Type B pancreatic cell (in vitro differentiated cells): Measurements from ENCODE around the gene TBX15. TPM values are rescaled to one million over a fixed set of nuclear protein-coding genes. Genes with fewer than 3 reads are reported as not detected.

Experiments used
- DNase-seq: peaks from one replicate; pipeline ENCODE4 v3.0.0; 2021; ENCODE audit warnings: mixed read lengths; ENCODE audit not compliant: unreplicated experiment; ENCODE audit errors: extremely low spot score
- H3K27ac Mint-ChIP-seq: 2 replicates; pipeline ENCODE4 v1.8.0; 2021; ENCODE audit warnings: mild to moderate bottlenecking, mixed read lengths
- H3K27me3 Mint-ChIP-seq: 2 replicates; pipeline ENCODE4 v1.8.0; 2021; ENCODE audit warnings: mixed read lengths
- H3K36me3 Mint-ChIP-seq: 2 replicates; pipeline ENCODE4 v1.8.0; 2021; ENCODE audit warnings: mixed read lengths
- H3K4me1 Mint-ChIP-seq: one replicate; pipeline ENCODE4 v1.8.0; 2021; ENCODE audit warnings: mixed read lengths; ENCODE audit not compliant: unreplicated experiment
- H3K4me3 Mint-ChIP-seq: 2 replicates; pipeline ENCODE4 v1.8.0; 2021; ENCODE audit warnings: mild to moderate bottlenecking, mixed read lengths
- H3K9me3 Mint-ChIP-seq: 2 replicates; pipeline ENCODE4 v1.8.0; 2021; ENCODE audit warnings: mixed read lengths
- long read RNA-seq: library from polyadenylated mRNA; unstranded; transcript quantifications from one replicate; pipeline ENCODE4 v2.0.0, GENCODE V29; 2020
- total RNA-seq: library from RNA; stranded (reverse); gene quantifications from 2 replicates; pipeline ENCODE4 v1.2.1, GENCODE V29; 2021; ENCODE audit warnings: low replicate concordance
- TF ChIP-seq, protein P1 (sequence below): fragments of 200-600 bp; sonication (generic); conservative IDR thresholded peaks from 2 replicates; pipeline ENCODE4 v1.5.0; 2021; ENCODE audit warnings: antibody characterized with exemption, mild to moderate bottlenecking

The TBX15 gene
- total RNA-seq, result 0.19 and 8.5 TPM in 2 replicates
- long read RNA-seq, result 0 reads

DNA sequence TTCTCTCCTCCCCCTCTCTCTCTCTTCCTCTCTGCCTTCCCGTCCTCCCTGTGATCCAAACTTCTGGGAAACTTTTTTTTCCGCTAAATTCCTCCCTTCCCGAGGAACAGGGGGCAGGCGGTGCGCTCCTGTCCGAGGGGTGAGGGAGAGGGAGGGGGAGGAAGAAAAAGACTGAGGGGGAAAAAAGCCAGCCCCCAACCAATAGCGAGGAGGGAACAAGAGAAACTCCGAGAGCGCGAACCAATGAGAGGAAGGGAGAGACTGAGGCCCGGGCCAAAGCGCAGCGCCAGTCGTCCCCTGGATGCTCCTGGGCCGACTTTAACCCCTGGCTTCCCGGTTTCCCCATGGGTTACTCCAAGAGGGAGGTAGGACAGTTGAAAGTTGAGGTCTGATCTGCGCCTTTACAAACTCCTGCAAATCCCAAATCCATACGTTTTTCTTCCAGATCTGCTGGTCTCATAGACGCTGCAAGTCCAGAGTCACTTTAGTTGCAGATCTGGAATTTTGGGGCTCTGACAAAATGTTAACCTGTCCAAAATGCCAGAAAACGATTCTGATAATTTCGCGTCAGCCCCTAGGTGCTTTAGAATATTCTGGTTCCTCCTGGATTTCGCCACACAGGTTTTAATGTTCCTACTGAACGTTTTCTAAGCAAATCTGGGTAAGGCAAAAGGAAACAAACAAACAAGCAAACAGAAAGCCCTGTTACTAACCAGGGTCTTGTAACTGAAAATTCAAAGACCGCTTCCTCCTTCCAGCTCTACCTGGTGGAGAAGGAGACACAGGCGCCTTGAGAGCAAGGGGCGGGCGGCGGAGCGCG, at the start of gene TBX15:
Gene TBX15, minus strand, starts transcription at position 158 of the 820 bp plus-strand sequence. CDS start 548 bp downstream, outside the sequence.
- Mint-ChIP-seq H3K27ac (peak within 1 kb of the TSS; percentile 63), H3K36me3 (peaks cover 5% of the 10 kb centered on the region), H3K9me3 (no peaks in the 10 kb centered on the region), H3K27me3 (peaks cover 97% of the 10 kb centered on the region), H3K4me3 (peak within 1 kb of the TSS; percentile 85), H3K4me1 (peaks cover 28% of the 10 kb centered on the region)
- TF ChIP-seq, protein P1, sequence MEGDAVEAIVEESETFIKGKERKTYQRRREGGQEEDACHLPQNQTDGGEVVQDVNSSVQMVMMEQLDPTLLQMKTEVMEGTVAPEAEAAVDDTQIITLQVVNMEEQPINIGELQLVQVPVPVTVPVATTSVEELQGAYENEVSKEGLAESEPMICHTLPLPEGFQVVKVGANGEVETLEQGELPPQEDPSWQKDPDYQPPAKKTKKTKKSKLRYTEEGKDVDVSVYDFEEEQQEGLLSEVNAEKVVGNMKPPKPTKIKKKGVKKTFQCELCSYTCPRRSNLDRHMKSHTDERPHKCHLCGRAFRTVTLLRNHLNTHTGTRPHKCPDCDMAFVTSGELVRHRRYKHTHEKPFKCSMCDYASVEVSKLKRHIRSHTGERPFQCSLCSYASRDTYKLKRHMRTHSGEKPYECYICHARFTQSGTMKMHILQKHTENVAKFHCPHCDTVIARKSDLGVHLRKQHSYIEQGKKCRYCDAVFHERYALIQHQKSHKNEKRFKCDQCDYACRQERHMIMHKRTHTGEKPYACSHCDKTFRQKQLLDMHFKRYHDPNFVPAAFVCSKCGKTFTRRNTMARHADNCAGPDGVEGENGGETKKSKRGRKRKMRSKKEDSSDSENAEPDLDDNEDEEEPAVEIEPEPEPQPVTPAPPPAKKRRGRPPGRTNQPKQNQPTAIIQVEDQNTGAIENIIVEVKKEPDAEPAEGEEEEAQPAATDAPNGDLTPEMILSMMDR, result no peak
- DNase-seq, result no peak

DNA sequence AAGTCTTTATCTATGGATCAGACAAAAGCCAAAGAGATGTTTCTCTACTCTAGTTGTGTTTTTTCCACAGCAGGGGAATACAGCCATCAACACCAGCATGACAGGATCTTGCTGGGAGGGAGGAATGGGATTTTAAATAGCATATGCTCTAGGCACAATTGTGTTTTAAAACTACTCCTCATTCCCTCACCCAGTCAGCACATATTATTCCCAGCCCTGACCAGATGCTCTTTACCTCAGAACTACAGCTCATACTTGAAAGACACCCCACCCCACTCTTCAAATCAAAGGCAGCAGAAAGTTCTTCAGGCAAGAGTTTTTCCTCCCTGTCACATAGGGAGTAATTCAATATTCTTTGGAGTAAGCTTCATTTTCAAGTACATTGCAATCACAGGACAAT, 46.2 kb upstream of the TBX15 start:
- no peak for DNase-seq
- no peaks in the 10 kb centered on the region for H3K4me1 Mint-ChIP-seq
- H3K27ac Mint-ChIP-seq, result no peak overlapping the region
- no peak overlapping the region for H3K4me3 Mint-ChIP-seq
- H3K36me3 Mint-ChIP-seq, result peaks cover 6% of the 10 kb centered on the region
- H3K9me3 Mint-ChIP-seq, result no peaks in the 10 kb centered on the region
- TF ChIP-seq, protein P1, result no peak
- H3K27me3 Mint-ChIP-seq, result no peaks in the 10 kb centered on the region

DNA sequence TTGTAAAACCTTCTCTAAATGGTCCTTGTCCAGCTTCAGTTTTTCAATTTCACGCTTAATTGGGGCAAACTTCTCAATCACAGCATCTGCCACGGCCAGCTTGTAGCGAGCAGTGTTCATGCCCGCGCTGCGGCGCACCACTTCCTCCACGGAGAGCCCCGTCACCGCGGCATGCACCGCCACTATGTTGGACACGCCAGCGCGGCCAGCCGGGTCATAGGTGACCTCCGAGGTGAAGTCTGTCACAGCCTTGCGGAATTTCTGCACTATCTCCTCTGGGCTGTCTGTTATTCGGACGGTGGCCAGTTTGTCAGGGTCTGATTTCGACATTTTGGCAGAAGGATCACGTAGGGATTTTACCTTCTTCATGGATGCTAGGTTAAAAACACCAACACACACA, 44.8 kb upstream of the TBX15 start:
- H3K4me3 Mint-ChIP-seq, result no peak overlapping the region
- H3K27ac Mint-ChIP-seq, result no peak overlapping the region
- TF ChIP-seq, protein P1, result no peak
- DNase-seq, result no peak
- H3K9me3 Mint-ChIP-seq, result no peaks in the 10 kb centered on the region
- H3K36me3 Mint-ChIP-seq, result peaks cover 3% of the 10 kb centered on the region
- H3K4me1 Mint-ChIP-seq, result no peaks in the 10 kb centered on the region
- no peaks in the 10 kb centered on the region for H3K27me3 Mint-ChIP-seq

DNA sequence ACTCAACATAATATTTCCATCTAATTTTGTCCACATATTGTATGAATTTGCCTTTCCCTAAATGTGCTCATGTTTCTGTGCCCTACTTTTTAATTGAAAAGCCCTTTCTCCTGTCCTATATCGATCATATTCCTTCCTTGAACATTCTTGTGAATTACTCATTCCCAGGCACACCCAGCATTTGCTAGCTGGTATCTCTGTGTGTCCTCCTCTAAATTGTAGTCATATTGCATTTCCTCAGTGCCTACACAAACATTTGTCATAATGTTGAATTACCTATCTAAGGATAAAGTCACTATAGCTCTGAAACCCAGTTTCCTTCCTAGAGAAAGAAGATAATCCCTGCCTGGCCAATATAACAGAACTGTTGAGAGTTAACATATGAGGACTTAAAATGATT, 39.6 kb upstream of the TBX15 start:
- Mint-ChIP-seq H3K27ac (no peak overlapping the region), H3K4me1 (no peaks in the 10 kb centered on the region), H3K27me3 (no peaks in the 10 kb centered on the region), H3K36me3 (no peaks in the 10 kb centered on the region), H3K9me3 (no peaks in the 10 kb centered on the region), H3K4me3 (no peak overlapping the region)
- TF ChIP-seq, protein P1, result no peak
- DNase-seq, result no peak

DNA sequence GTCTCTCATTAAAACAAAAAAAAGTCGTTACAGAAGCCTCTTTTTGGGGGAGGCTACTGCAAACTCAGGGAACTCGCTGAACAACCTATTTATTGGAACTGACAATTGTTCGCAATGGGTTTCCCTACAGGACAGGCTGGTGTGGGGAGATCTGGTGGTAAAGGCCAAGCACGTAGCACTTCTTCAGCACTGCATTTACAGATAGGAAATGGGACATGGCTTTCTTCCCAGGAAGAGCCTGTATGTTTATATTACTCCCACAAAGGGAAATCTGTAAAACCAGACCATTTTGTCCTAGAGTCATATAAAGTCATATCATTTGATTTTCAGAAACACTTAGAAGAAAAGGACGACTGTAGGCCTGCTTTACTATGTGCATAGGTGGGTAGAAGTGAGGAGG, 38.8 kb upstream of the TBX15 start:
- Mint-ChIP-seq H3K27me3 (no peaks in the 10 kb centered on the region), H3K4me1 (no peaks in the 10 kb centered on the region), H3K4me3 (no peak overlapping the region), H3K36me3 (no peaks in the 10 kb centered on the region), H3K9me3 (no peaks in the 10 kb centered on the region), H3K27ac (no peak overlapping the region)
- TF ChIP-seq, protein P1, result no peak
- no peak for DNase-seq
